Fibroblast of pulmonary artery (primary cell): ENCODE measurements around the gene DNPH1.

ENCODE experiments used
- DNase-seq: peaks from one replicate; pipeline ENCODE4 v3.0.0-alpha.2; 2010; ENCODE audit warnings: low read depth
- H3K4me3 ChIP-seq: replicated peaks from 2 replicates; pipeline ENCODE4 v1.5.1; 2011; ENCODE audit warnings: low read depth, mild to moderate bottlenecking, control low read depth, low read length, moderate library complexity
- TF ChIP-seq, protein P1 (sequence below): IDR thresholded peaks from 2 replicates; pipeline ENCODE4 v1.5.1; 2011; ENCODE audit warnings: mild to moderate bottlenecking, control low read depth, low read length, inconsistent platforms; ENCODE audit errors: missing control alignments

The DNPH1 gene

DNA sequence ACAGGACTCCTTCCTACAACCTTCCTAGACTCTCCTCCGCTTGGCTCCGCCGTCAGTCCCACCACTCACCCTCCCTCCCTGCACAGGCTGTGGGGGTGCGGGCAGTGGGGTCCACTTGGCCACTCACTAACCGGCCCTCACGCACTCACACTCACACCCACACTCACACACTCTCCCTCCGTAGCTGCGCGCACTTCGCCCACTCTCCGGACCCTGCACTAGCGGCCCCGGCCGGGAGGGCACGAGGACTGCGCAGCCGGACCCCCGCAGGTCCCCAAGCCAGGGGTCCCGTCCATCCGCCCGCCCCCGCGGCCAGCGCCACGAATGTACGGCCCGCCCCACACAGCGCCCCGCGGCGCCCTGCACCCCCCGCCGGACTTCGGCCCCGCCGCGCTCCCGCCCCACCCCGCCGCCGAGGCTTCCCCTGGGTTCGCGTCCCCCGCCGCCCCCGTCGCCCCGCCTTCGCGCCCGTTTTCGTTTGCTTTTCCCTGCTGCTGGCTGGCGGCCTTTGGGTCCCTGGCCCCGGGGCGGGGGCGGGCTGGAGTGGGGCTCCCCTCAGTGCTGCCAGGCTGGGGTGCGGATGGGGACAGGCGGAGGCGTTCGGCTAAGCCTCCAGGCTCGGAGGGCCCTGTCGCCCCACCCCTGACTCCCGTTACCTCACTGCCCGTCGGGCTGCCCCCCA lies 45.8 kb upstream of the DNPH1 start:
- TF ChIP-seq, protein P1, sequence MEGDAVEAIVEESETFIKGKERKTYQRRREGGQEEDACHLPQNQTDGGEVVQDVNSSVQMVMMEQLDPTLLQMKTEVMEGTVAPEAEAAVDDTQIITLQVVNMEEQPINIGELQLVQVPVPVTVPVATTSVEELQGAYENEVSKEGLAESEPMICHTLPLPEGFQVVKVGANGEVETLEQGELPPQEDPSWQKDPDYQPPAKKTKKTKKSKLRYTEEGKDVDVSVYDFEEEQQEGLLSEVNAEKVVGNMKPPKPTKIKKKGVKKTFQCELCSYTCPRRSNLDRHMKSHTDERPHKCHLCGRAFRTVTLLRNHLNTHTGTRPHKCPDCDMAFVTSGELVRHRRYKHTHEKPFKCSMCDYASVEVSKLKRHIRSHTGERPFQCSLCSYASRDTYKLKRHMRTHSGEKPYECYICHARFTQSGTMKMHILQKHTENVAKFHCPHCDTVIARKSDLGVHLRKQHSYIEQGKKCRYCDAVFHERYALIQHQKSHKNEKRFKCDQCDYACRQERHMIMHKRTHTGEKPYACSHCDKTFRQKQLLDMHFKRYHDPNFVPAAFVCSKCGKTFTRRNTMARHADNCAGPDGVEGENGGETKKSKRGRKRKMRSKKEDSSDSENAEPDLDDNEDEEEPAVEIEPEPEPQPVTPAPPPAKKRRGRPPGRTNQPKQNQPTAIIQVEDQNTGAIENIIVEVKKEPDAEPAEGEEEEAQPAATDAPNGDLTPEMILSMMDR, result no peak
- no peak for DNase-seq
- H3K4me3 ChIP-seq, result peak overlapping the region; percentile 17

DNA sequence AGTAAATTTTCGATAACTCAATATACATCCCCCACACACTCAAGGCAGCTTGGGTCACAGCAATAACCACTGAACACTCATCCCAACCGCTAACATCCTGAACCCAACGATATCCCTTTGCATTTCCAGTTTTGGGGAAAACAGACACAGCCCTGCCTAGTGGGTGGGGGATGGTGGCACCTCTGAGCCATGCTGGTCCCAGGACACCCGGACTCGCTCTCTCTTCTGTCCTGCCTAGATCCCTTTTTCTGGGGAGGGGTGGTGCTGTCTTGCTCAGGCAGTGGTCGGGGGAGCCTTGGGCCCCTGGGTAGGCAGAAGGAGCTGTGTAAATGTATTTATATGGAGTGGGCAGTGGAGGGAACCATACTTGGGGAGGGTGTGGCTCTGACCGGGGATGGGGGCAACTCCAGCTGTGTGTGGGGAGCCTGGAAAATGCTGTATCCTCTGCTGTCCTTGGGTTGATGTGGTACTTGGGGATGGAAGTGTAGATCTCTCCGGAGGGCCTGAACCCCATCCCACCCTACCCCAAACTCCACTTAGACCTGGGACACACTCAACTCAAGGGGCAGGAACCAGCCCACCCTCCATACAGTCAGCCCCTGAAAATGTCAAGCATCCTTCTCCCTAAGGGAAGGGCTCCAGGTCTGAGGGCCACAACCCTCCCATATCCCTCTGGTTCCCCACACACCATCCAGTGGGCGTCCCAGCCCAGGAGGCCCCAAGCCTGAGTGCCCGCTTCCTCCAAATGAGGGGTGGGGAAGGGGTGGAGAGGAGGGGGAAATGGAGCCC lies 45.0 kb upstream of the DNPH1 start:
- no peak for DNase-seq
- H3K4me3 ChIP-seq, result no peak overlapping the region
- TF ChIP-seq, protein P1, result no peak

DNA sequence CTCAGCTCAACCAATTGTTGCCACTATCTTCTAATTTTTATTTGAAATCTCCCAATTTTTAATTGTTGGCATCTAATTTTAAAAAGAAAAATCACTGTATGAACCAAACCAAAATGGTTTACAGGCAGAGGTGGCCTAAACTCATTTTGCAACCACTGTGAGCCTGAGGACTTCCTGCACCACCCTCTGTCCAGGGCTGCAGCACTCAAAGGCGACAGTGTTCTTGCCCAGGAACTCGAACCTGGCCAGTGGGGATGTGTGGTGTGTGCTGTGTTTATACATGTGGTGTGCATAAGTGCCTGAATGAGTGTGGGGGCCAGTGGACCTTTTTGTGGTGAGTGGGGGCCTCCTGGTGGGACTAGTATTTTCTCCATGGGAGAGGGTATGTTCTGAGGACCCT lies 44.4 kb upstream of the DNPH1 start:
- no peak overlapping the region for H3K4me3 ChIP-seq
- TF ChIP-seq, protein P1, result no peak
- no peak for DNase-seq

DNA sequence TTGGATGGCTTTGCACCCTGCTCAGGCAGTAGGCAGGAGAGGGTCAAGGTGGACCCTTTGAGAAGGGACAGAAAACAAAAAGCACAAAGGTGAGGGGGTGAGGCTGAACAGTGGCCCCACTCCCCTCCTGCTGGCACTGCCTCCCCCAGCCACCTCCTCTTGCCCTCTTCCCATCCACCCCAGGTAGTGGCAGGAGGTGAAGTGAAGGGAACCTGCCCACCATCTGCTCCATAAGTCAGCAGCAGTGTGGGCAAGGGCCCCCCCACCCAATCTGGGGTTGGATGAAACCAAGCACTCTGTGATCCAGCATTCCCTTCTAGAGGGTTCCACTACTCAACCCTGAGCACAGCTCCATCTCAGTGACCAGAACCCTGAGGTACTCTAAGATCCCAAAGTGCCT lies 42.7 kb upstream of the DNPH1 start:
- TF ChIP-seq, protein P1, result no peak
- no peak for DNase-seq
- H3K4me3 ChIP-seq, result no peak overlapping the region

DNA sequence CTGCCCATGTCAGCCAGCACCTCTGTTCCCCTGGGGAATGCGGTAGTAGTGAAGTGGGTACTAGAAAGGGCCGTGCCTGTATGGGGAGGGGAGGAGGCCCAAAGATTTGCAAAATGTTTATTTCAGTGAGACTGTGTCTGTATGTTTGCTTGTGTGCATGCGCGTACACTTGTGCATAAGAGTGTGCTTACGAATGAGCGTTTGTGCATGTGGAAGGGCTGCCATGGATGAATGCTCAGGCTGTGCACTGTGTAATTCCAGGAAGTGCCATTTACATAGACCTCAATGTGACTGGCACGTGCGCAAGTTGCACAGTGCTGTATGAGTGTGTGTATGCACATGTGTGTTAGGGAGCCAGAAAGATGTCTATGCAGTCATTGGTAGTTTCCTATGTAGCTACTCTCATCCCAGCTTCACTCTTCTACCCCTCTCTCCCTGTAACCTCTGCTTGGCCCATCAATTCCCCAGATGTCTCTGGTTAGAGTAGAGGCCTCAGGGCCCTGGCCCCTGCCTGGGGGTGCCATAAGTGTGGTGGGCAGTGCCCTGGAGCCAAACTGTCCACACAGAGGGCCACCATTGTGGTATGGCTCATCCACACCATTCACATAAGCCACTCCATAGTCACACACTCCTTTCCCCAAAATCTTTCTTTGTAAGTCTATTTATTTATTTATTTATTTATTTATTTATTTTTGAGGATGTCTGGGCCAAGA lies 42.0 kb upstream of the DNPH1 start:
- H3K4me3 ChIP-seq, result no peak overlapping the region
- TF ChIP-seq, protein P1, result no peak
- no peak for DNase-seq

DNA sequence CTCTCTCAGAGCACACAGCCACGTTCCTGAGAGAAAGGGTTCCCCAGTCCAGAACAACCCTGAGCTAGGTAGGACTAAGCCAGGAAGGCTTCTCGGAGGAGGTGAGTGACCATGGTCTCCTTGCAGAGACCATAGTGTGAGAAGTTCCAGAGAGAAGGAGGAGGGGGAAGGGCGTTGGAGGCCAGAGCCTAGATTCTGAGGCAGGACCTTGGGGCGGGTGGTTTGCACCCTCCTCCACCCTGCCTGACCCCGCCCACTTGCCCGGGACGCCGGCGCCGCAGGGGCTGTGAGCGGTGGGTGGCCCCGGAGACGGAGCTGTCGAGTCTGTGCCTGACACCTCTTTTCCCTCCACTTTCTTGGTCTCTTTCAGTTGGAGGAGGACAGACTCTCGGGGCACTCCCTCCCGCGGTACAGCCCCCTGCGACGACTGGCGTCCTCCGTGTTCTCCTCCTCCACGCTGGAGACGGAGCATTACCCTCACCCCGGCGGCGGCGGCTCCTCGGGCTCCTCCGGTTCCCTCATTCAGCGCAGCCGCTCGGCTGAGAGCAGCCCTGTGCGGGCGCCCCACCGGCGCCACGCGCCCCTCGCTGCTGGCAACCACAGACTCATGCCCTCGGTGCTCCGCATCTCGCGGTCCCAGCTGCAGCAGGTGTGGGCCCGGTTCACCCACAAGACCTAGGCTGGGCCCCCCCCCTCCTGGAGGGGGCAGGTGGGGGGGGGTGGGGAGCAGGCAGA lies 40.2 kb upstream of the DNPH1 start:
- peak overlapping the region; percentile 22 for H3K4me3 ChIP-seq
- DNase-seq, result no peak
- TF ChIP-seq, protein P1, result no peak
